Fibroblast of mammary gland (primary cell): ENCODE results near the gene CWF19L1.
A peak's percentile ranks its signal among the peaks of the same experiment; 100 is the strongest.

ENCODE experiments used
- DNase-seq: peaks from one replicate; pipeline ENCODE4 v3.0.0-alpha.2; 2010; ENCODE audit warnings: low read depth
- H3K4me3 ChIP-seq: 2 replicates; pipeline ENCODE4 v1.5.1; 2011; ENCODE audit warnings: low read depth, mild to moderate bottlenecking, low read length, moderate library complexity; ENCODE audit not compliant: control insufficient read depth
- CTCF ChIP-seq: conservative IDR thresholded peaks from 2 replicates; pipeline ENCODE4 v1.5.1; 2011; ENCODE audit warnings: low read depth, low read length, inconsistent platforms; ENCODE audit not compliant: control insufficient read depth, insufficient read depth

The CWF19L1 gene

GRCh38 chr10:100267239-100268104 lies at the start of gene CWF19L1:
Gene CWF19L1, minus strand, starts transcription at chr10:100267638. Its CDS starts 45 bp downstream, at chr10:100267593.
- no peak for TF ChIP-seq CTCF
- peak within 1 kb of the TSS; percentile 100 for H3K4me3 ChIP-seq

GRCh38 chr10:100315615-100316014 lies 48.2 kb upstream of the CWF19L1 start:
- no peak for TF ChIP-seq CTCF
- no peak overlapping the region for H3K4me3 ChIP-seq
- no peak for DNase-seq

More at GRCh38 chr10:100267239-100268104, at the start of gene CWF19L1:
- DNase-seq: peak; percentile 86

GRCh38 chr10:100311298-100311697 lies 43.9 kb upstream of the CWF19L1 start:
- TF ChIP-seq CTCF: no peak
- DNase-seq: no peak
- H3K4me3 ChIP-seq: no peak overlapping the region

GRCh38 chr10:100307684-100308083 lies 40.2 kb upstream of the CWF19L1 start:
- DNase-seq: peak; percentile 83
- no peak overlapping the region for H3K4me3 ChIP-seq
- TF ChIP-seq CTCF: no peak

GRCh38 chr10:100306861-100307260 lies 39.4 kb upstream of the CWF19L1 start:
- DNase-seq: no peak
- no peak for TF ChIP-seq CTCF
- H3K4me3 ChIP-seq: no peak overlapping the region

- H3K4me3 ChIP-seq: no peak overlapping the region
- no peak for TF ChIP-seq CTCF
- no peak for DNase-seq
Observed at GRCh38 chr10:100304414-100304813, 37.0 kb upstream of the CWF19L1 start.
